HG03196 (cell line): ENCODE measurements around the gene SIK2.
"Not testable (repeated sequence)": the region's sequence is repeated elsewhere in the genome, so short reads cannot be mapped to it uniquely, and the experiment has no call there.

Experiments
- ATAC-seq: cut with Tn5 transposase; IDR thresholded peaks from one replicate; pipeline ENCODE4 v1.9.1; 2021; ENCODE audit not compliant: unreplicated experiment

SIK2 gene

DNA sequence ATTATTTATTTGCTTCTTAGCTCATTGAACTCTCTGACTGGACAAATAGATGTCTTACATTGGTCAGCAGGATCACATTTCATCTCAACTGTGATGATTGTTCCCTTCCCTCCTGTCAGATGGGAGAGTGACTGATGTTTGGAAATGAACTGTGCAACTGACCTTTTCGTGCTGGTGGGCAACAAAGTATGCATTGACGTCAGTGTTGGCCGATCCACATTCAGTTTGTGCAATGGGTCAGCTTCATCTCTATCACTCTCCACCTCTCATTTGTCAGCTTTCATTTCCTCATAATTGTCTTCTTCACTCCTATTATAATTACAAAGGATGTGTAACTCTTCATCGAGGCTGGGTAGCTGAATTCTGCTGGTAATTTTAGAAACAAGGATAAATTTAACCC lies 92.6 kb downstream of the SIK2 start:
- ATAC-seq: no peak

DNA sequence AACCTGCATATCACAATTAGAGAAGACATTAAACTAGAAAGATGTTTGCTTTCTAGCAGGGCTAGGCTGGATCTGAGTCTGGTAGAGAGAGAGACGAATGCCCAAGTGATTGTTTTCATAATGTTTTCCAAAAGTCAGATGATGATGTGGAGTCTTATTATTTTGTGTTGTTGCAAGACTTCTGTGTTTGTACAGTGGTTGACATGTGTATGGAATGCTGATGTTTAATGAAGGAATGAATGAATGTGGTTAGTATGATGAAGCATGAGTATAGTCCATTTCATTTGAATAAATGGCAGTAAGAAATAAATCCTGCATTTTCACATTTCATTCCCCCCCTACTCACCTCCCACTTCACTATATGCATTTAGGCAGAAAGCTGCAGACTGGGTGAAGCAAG lies 94.3 kb downstream of the SIK2 start:
- ATAC-seq: no peak

- ATAC-seq: peak; percentile 65
Observed at GRCh38 chr11:111697933-111698371, 95.7 kb downstream of the SIK2 start.

DNA sequence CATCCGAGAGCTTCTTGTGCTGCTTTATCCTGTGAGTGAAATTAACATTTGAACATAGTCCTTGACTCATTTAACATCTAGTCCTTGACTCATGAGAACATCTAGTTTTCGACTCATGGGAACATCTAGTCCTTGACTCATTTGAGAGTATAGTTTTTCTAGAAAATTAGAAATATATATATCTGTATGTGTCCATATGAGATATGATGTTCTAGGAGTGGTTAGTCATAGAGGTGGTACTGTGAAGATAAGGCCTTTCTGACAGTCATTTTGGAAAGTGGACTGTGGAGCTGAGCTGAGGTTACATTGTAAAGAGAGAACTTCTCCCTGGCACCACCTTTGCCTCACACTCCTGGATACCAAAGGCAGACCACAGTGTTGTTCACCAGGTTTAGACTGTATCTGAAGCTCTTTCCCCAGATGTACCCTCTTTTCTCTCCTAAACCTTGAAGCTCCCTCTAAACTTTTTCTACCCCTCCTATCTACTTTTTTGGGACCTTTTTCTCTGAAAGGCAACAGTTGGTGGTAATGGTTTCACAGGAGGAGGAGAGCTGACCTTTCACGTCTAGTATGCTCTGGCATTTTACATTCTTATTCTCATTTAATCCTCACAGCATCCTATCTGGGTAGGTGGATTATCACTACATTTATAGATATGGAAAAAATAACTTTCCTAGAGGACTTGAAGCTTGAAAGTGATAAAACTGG lies 96.8 kb downstream of the SIK2 start:
- ATAC-seq: no peak

DNA sequence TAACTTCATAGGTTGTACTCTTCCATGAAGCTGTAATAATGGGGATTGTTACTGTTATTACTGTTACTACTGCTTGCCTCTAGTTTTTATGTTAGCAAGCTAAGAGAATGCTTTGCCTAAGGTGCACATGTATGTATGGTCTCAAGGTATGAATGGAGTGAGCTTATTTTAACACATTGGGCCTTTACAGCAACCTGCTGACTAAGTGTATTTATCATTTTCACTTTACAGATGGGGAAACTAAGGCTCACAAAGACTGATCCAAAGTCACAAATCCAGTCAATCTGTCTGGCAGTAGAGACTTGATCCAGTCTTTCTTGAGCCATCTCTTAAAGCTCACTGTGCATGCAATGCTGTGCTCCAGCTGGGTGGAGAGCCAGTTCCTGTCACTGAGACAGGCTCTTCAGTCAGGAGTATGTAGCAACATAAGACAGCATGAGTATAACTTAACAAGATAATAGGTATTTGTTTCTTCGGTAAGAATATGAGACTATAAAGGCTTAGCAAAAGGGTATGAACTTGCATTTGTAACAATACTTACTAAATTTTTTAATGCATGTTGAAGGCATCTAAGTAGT lies 97.4 kb downstream of the SIK2 start:
- ATAC-seq: no peak

GRCh38 chr11:111700162-111700561 lies 97.9 kb downstream of the SIK2 start:
- no peak for ATAC-seq

DNA sequence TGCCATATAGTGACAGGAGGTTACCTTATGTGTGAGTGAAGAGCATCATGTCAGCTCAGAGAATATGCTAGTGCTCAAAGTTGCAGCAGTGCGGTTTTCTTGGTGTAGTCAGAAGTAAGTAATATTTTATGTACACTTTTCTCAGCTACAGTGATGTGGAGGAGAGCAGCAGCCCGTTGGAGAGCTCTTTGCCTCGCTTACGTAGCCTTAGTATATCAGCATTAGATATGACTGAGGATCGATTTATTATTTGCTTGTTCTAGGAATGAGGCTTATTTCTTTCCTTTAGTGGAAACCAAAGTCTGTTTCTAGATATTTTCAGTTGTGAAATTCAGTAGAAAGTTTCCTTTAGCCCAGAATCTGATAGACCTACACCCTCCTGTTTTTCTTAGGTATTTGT lies 100.4 kb downstream of the SIK2 start:
- ATAC-seq: no peak

- ATAC-seq: no peak
Observed at GRCh38 chr11:111703576-111703975, 101.3 kb downstream of the SIK2 start.

DNA sequence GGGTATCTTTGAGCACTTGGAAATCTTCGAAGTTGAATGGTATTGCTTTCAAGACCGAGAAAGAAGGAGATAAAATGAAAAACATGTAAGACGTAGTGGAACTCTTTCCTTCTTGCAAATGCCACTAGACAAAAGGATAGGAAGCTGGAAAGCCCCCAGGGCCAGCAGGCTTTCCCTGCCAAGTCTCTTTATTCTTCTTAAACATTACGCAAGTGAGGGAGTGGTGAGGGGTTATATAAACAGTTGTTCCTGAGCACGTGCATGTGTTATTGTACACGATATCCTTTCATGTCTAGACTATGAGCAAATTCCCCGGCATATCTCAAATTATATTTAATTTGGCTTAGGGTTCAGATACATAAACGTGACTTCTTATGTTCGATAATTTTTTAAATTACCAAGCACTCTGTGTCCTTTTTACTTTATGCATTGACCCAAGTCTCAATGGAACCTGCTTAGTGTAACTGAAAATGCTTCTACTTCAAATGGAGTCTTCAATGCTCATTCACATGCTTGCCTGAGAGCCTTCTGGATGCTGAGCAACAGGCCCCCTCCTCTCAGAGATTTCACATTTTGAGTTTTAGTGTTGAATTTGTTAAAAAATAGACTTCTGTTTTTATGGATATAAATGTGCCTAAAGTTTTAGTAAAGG lies 104.9 kb downstream of the SIK2 start:
- no peak for ATAC-seq

GRCh38 chr11:111707691-111708067 lies 105.4 kb downstream of the SIK2 start:
- no peak for ATAC-seq

- no peak for ATAC-seq
Observed at GRCh38 chr11:111714522-111714921, 112.3 kb downstream of the SIK2 start.

DNA sequence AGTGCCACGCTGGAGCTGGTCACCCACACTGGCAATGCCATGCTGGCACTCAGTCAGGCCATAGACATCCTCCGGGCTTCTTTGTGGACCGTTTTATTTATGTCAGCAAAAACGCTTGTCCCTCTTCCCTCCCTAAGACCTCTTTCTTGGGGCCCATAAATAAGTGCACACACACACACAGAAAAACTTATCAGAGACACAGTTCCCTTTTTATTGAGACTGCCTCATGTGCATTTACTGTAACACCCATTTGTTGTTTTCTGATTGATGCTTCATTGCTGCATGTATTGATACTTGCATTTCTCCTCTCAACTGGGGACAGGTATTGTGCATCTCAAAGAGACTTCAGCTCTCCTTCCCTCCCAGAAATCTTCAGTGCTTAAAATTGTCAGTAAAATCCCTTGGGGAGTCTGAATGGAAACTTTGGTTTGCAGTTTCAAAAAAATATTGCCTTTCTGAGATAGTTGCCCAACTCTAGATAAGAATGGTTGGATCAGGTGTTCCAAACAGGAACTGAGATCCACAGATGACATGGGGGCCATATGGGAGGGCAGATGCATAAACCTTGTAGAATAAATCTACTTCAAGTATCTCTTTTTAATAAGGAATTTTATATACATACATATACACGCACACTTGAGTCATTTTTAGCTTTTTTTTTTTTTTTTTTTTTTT lies 113.0 kb downstream of the SIK2 start:
- ATAC-seq: no peak

- ATAC-seq: not testable (repeated sequence)
Observed at GRCh38 chr11:111717660-111718059, 115.4 kb downstream of the SIK2 start.

DNA sequence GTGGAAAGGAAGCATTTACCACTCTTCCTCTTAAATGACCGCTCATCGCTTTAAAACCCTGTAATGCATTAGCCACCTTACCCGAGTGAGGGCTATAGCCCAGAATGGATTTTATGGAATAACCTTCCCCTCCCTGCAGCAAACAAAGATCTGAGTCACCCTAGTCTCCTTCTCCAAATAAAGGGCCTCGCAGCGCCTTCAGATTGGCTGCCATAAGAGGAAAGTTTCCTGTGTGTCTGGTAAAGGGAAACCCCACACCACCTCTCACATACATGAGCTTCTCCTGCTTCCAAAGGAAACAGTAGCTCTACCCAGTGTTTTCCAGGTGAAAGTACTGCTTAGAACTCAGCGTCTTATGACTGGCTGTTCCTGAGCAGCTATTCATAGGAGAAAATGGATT lies 116.2 kb downstream of the SIK2 start:
- ATAC-seq: no peak

DNA sequence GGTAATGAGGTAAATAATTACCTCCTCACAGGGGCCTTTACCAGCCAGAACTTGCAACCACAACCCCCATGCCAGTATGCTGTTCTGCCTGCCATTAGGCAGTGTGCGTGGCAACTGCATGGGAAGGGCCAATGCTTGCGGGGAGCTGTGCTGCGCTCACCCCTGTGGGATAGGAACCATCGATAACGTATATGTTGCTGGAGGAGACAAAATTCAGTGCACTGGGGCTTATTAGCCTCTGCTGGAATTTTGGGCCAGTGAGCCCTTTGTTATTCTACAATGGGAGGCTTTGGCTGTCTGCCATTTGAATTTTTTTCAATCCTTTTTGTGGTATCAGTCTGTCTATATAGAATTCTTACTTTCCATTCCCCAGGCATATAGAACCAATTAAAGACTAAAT lies 116.6 kb downstream of the SIK2 start:
- ATAC-seq: no peak

- no peak for ATAC-seq
Observed at GRCh38 chr11:111719379-111719778, 117.1 kb downstream of the SIK2 start.

DNA sequence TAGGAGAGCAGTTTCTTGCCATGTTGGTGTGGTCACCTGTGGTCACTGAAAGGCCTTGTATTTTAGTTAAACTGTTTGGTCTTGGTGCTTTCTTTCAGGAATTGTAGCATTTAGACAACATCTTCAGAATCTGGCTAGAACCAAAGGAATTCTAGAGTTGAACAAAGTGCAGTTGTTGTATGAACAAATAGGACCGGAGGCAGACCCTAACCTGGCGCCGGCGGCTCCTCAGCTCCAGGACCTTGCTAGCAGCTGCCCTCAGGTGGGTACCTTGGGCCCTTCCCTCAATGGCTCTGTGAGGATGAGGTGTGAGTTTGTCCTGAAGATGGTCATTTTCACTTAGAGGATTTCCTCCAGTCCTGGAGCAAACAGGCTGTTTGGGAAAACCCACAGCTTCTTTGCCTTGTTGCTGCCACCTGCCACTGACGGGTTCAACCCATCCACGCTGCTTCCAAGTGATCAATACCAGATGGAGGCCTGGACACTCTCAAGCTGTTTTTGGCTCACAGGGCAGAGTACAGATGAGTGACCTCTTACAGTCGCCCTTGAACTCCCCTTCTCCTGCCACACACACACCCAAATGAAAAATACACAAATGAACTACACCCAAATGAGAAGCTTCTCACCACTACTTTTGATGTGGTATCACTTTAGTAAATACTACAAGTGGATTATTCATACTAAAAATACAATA lies 118.7 kb downstream of the SIK2 start:
- no peak for ATAC-seq

- no peak for ATAC-seq
Observed at GRCh38 chr11:111722501-111722900, 120.3 kb downstream of the SIK2 start.

- ATAC-seq: no peak
Observed at GRCh38 chr11:111723595-111723994, 121.3 kb downstream of the SIK2 start.

DNA sequence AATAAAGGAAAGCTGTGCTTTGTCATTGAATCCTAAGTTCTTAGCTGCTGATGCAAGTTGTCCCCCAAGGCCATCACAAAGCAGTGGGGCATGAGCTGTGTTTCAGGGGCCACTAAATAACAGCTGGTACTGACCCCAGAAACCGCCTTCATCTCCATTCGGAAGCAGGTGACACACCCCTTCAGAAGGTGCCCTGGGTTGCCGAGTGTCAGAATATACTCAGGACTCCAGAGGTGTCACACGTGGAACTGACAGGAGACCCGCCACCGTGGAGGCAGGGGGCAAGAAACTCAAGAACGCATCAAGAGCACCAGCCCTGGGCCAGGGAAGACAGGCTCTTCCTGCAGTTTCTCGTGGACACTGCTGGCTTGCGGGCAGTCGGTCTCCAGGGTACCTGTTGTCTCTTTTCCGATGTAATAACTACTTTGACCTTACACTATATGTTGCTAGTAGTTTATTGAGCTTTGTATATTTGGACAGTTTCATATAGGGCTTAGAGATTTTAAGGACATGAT lies 122.4 kb downstream of the SIK2 start:
- no peak for ATAC-seq

- no peak for ATAC-seq
Observed at GRCh38 chr11:111725621-111726020, 123.4 kb downstream of the SIK2 start.
